GM23338 (cell line): Measurements from ENCODE around the gene PRR12. TPM values are rescaled to one million over a fixed set of nuclear protein-coding genes. Genes with fewer than 3 reads are reported as not detected.
"Not testable (repeated sequence)": the region's sequence is repeated elsewhere in the genome, so short reads cannot be mapped to it uniquely, and the experiment has no call there.

Experiments
- ATAC-seq: fragments of 200-7000 bp; cut with Tn5 transposase; 3 replicates; pipeline ENCODE4 v1.9.1; 2020
- DNase-seq: peaks from one replicate; pipeline ENCODE4 v3.0.0-alpha.2; 2015; ENCODE audit warnings: low spot score
- H2AFZ ChIP-seq: fragments of 200-600 bp; sonication (generic); 2 replicates; pipeline ENCODE4 v1.8.0; 2016; ENCODE audit warnings: antibody characterized with exemption, mild to moderate bottlenecking, moderate library complexity
- H3F3A ChIP-seq: fragments of 200-600 bp; sonication (generic); replicated peaks from 2 replicates; pipeline ENCODE4 v1.8.0; 2017; ENCODE audit warnings: antibody characterized with exemption, mixed run types, low read depth
- H3K27ac ChIP-seq: fragments of 200-600 bp; sonication (generic); 2 replicates; pipeline ENCODE4 v1.6.1; 2016; ENCODE audit warnings: low read depth
- H3K27me3 ChIP-seq: fragments of 200-600 bp; sonication (generic); 2 replicates; pipeline ENCODE4 v1.8.0; 2016; ENCODE audit warnings: mild to moderate bottlenecking, mixed run types, moderate library complexity; ENCODE audit not compliant: insufficient read depth
- H3K36me3 ChIP-seq: fragments of 200-600 bp; sonication (generic); 2 replicates; pipeline ENCODE4 v1.8.0; 2016; ENCODE audit warnings: mild to moderate bottlenecking; ENCODE audit not compliant: insufficient read depth
- H3K4me1 ChIP-seq: fragments of 200-600 bp; sonication (generic); 2 replicates; pipeline ENCODE4 v1.8.0; 2016; ENCODE audit warnings: mild to moderate bottlenecking, moderate library complexity; ENCODE audit not compliant: insufficient read depth
- H3K4me2 ChIP-seq: fragments of 200-600 bp; sonication (generic); 2 replicates; pipeline ENCODE4 v1.7.1; 2017; ENCODE audit warnings: mixed run types
- H3K4me3 ChIP-seq: fragments of 200-600 bp; sonication (generic); 2 replicates; pipeline ENCODE4 v1.6.1; 2016; ENCODE audit warnings: mixed run types
- H3K79me2 ChIP-seq: fragments of 200-600 bp; sonication (generic); replicated peaks from 2 replicates; pipeline ENCODE4 v1.8.0; 2017; ENCODE audit warnings: mild to moderate bottlenecking; ENCODE audit not compliant: insufficient read depth
- H3K9me2 ChIP-seq: fragments of 200-600 bp; sonication (generic); 2 replicates; pipeline ENCODE4 v1.8.0; 2017; ENCODE audit not compliant: insufficient read depth
- H4K20me1 ChIP-seq: fragments of 200-600 bp; sonication (generic); replicated peaks from 2 replicates; pipeline ENCODE4 v1.8.0; 2017; ENCODE audit warnings: mild to moderate bottlenecking; ENCODE audit not compliant: insufficient read depth
- H3K27ac Mint-ChIP-seq: 2 replicates; pipeline ENCODE4 v1.8.0; 2020; ENCODE audit warnings: inconsistent platforms, mild to moderate bottlenecking, moderate library complexity, mixed read lengths
- H3K27me3 Mint-ChIP-seq: 3 replicates; pipeline ENCODE4 v1.8.0; 2022; ENCODE audit warnings: low read depth, mild to moderate bottlenecking, moderate library complexity, mixed read lengths, inconsistent platforms; ENCODE audit not compliant: insufficient read depth, poor library complexity
- H3K36me3 Mint-ChIP-seq: 3 replicates; pipeline ENCODE4 v1.8.0; 2021; ENCODE audit warnings: low read depth, mild to moderate bottlenecking, inconsistent platforms, moderate library complexity, mixed read lengths
- H3K4me1 Mint-ChIP-seq: 3 replicates; pipeline ENCODE4 v1.8.0; 2020; ENCODE audit warnings: mild to moderate bottlenecking, inconsistent platforms, mixed read lengths
- H3K4me3 Mint-ChIP-seq: 3 replicates; pipeline ENCODE4 v1.8.0; 2021; ENCODE audit warnings: moderate library complexity, mild to moderate bottlenecking, inconsistent platforms, mixed read lengths
- H3K9me3 Mint-ChIP-seq: 3 replicates; pipeline ENCODE4 v1.8.0; 2020; ENCODE audit warnings: moderate library complexity, mild to moderate bottlenecking, inconsistent platforms, mixed read lengths
- CREB1 ChIP-seq: fragments of 250-450 bp; sonication (Bioruptor Pico); IDR thresholded peaks from 2 replicates; pipeline ENCODE4 v1.5.0; 2020; ENCODE audit warnings: low read depth, mild to moderate bottlenecking, moderate library complexity
- EZH2 ChIP-seq: fragments of 200-600 bp; sonication (generic); IDR thresholded peaks from one replicate; pipeline ENCODE4 v1.8.0; 2017; ENCODE audit warnings: antibody characterized with exemption, mild to moderate bottlenecking, low read depth; ENCODE audit not compliant: unreplicated experiment
- JUNB ChIP-seq: IDR thresholded peaks from one replicate; pipeline ENCODE4 v1.6.1; 2016; ENCODE audit warnings: antibody characterized with exemption; ENCODE audit not compliant: unreplicated experiment
- STAT1 ChIP-seq: IDR thresholded peaks from one replicate; pipeline ENCODE4 v1.6.1; 2016; ENCODE audit warnings: antibody characterized with exemption; ENCODE audit not compliant: unreplicated experiment
- ZNF114 ChIP-seq: fragments of 250-450 bp; sonication (Bioruptor Pico); IDR thresholded peaks from 2 replicates; pipeline ENCODE4 v1.5.0; 2020; ENCODE audit warnings: mild to moderate bottlenecking, moderate library complexity
- ZNF331 ChIP-seq: fragments of 250-450 bp; sonication (Bioruptor Pico); IDR thresholded peaks from 2 replicates; pipeline ENCODE4 v1.5.0; 2020; ENCODE audit warnings: low read depth, mild to moderate bottlenecking, moderate library complexity
- ZNF462 ChIP-seq: fragments of 250-450 bp; sonication (Bioruptor Pico); IDR thresholded peaks from 2 replicates; pipeline ENCODE4 v1.5.0; 2020; ENCODE audit warnings: mild to moderate bottlenecking, moderate library complexity
- polyA plus RNA-seq: library from polyadenylated mRNA; unstranded; fragments of >200 nt; fragmentation: Nextera tagmentation; extraction: Ambion mirVana; gene quantifications from 2 replicates; pipeline ENCODE4 v1.2.1, GENCODE V29; 2016
- total RNA-seq: library from RNA; depleted of rRNA; stranded (reverse); fragments of >200 nt; shearing (Covaris generic); gene quantifications from 2 replicates; pipeline ENCODE4 v1.2.3, GENCODE V29; 2014

Gene PRR12
- total and polyA plus RNA-seq, 2 experiments from 2014 or later, result 8.6 to 41.6 TPM

- Mint-ChIP-seq H3K36me3 (peaks cover 81% of the 10 kb centered on the region), H3K27ac (no peak overlapping the region), H3K27me3 (peaks cover 13% of the 10 kb centered on the region), H3K4me1 (no peaks in the 10 kb centered on the region), H3K9me3 (no peaks in the 10 kb centered on the region), H3K4me3 (no peak overlapping the region)
- peaks cover 29% of the 10 kb centered on the region for H3K79me2 ChIP-seq
- peaks cover 16% of the 10 kb centered on the region; the same call in 1 of the 2 replicates for H3F3A ChIP-seq
- no peaks in the 10 kb centered on the region for H3K9me2 ChIP-seq
- no peak overlapping the region for H3K4me2 ChIP-seq
- no peak overlapping the region for H2AFZ ChIP-seq
- TF ChIP-seq ZNF462 (CRISPR knock-in tag) (no peak), CREB1 (CRISPR knock-in tag) (no peak), JUNB (no peak), EZH2 (no peak), ZNF114 (CRISPR knock-in tag) (no peak), ZNF331 (no peak), STAT1 (no peak)
- DNase-seq, result no peak
- H3K27me3 ChIP-seq, result no peaks in the 10 kb centered on the region
- no peak for ATAC-seq
- H3K4me3 ChIP-seq, result no peak overlapping the region
- peaks cover 54% of the 10 kb centered on the region for H4K20me1 ChIP-seq
- H3K36me3 ChIP-seq, result peaks cover 22% of the 10 kb centered on the region
- H3K27ac ChIP-seq, result no peak overlapping the region
- no peaks in the 10 kb centered on the region; the same call in 1 of the 2 replicates for H3K4me1 ChIP-seq
Measured at GRCh38 chr19:49616945-49617344, 26.0 kb downstream of the PRR12 start.

DNA sequence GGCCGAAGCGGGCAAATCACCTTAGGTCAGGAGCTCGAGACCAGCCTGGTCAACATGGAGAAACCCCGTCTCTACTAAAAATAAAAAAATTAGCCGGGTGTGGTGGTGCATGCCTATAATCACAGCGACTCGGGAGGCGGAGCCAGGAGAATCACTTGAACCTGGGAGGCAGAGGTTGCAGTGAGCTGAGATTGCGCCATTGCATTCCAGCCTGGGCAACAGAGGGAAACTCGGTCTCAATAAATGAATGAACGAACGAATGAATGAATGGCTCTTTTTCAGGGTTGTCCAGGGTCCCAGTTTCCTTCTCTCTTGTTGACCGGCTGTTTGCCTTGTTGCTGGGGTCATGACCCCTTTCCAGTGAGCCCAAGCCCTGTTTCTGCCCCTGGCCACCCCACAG lies 26.9 kb downstream of the PRR12 start:
- not testable (repeated sequence) for H3K27ac ChIP-seq, ATAC-seq, H2AFZ ChIP-seq, H3K4me3 ChIP-seq, H3K27me3 ChIP-seq, DNase-seq, H3K4me3 Mint-ChIP-seq, H3K4me2 ChIP-seq, H3K9me2 ChIP-seq, H3K9me3 Mint-ChIP-seq, H3K4me1 Mint-ChIP-seq, H3K4me1 ChIP-seq
- H3K27me3 Mint-ChIP-seq, result peaks cover 16% of the 10 kb centered on the region
- peaks cover 83% of the 10 kb centered on the region for H3K36me3 Mint-ChIP-seq
- Histone ChIP-seq H3F3A (peaks cover 17% of the 10 kb centered on the region), H3K79me2 (peaks cover 23% of the 10 kb centered on the region), H4K20me1 (peaks cover 49% of the 10 kb centered on the region), H3K36me3 (peaks cover 22% of the 10 kb centered on the region)
- peak overlapping the region; percentile 67; the same call in 1 of the 2 replicates for H3K27ac Mint-ChIP-seq
